ACC112 (cell line): ENCODE measurements around the gene ART5.

Source experiments
- H2AFZ ChIP-seq: fragments of 200-600 bp; sonication (generic); one replicate; pipeline ENCODE4 v1.6.0; 2017; ENCODE audit warnings: antibody characterized with exemption, low read length; ENCODE audit not compliant: unreplicated experiment
- H3K27ac ChIP-seq: fragments of 200-600 bp; sonication (generic); 2 replicates; pipeline ENCODE4 v1.5.1; 2014; ENCODE audit warnings: low read depth, mild to moderate bottlenecking, antibody characterized with exemption, low read length, moderate library complexity
- H3K27me3 ChIP-seq: fragments of 200-600 bp; sonication (generic); 2 replicates; pipeline ENCODE4 v1.6.1; 2014; ENCODE audit warnings: mild to moderate bottlenecking, antibody characterized with exemption, low read length, moderate library complexity, mixed read lengths; ENCODE audit not compliant: insufficient read depth
- H3K36me3 ChIP-seq: fragments of 200-600 bp; sonication (generic); 2 replicates; pipeline ENCODE4 v1.6.1; 2016; ENCODE audit warnings: mild to moderate bottlenecking, antibody characterized with exemption, low read length, moderate library complexity, mixed read lengths; ENCODE audit not compliant: insufficient read depth
- H3K4me1 ChIP-seq: fragments of 200-600 bp; sonication (generic); one replicate; pipeline ENCODE4 v1.6.1; 2016; ENCODE audit warnings: low read length, mixed read lengths; ENCODE audit not compliant: insufficient read depth, unreplicated experiment, control insufficient read depth
- H3K4me3 ChIP-seq: fragments of 200-600 bp; sonication (generic); 2 replicates; pipeline ENCODE4 v1.5.1; 2014; ENCODE audit warnings: mild to moderate bottlenecking, low read depth, low read length
- H3K79me2 ChIP-seq: fragments of 200-600 bp; sonication (generic); one replicate; pipeline ENCODE4 v1.6.0; 2016; ENCODE audit warnings: low read length; ENCODE audit not compliant: control insufficient read depth, unreplicated experiment, insufficient read depth

Gene ART5

DNA sequence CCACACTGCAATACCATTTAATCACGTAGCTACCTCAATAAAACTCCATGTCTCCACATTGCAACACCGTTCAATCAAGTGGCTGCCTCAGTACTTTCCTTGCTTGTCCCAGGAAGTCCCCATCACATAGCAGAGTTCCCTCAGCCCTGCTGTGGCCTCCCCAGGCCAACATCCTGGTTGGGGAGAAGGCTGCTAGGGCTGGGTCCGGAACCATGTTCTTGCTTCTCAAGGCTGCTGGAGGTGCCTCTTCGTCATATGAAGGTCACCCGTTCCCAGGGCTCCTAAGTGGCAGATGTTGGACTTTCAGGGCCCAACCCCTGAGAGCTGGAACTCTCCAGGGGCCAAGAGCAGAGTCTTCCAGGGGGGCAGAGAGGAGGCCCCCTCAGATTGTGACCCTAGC is 3.3 kb downstream of the ART5 start:
- H3K4me1 ChIP-seq: peaks cover 9% of the 10 kb centered on the region
- no peaks in the 10 kb centered on the region for H3K79me2 ChIP-seq
- H3K27me3 ChIP-seq: peaks cover 36% of the 10 kb centered on the region
- no peak overlapping the region for H3K27ac ChIP-seq
- no peak overlapping the region for H2AFZ ChIP-seq
- no peaks in the 10 kb centered on the region for H3K36me3 ChIP-seq
- no peak overlapping the region for H3K4me3 ChIP-seq

DNA sequence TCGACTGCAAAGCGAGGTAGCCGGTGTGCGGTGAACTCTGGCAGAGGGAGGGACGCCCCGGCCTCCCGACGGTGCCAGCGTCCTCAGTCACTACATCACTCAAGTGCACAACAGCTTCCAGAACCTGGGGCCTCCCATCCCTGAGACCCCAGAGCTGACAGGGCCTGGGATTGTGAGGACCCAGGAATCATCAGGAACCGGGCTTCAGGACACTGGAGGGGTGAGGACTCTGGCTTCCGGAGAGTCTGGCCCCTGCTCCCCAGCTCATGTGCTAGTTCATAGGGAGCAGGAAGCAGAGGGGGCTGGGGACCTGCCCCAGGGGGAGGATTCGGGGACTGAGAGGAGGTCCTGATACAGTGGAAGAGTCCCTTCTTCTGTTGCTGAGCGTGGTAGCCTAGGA is 4.6 kb downstream of the ART5 start:
- H3K4me3 ChIP-seq: no peak overlapping the region
- peaks cover 23% of the 10 kb centered on the region for H3K27me3 ChIP-seq
- H3K4me1 ChIP-seq: no peaks in the 10 kb centered on the region
- H3K79me2 ChIP-seq: no peaks in the 10 kb centered on the region
- H2AFZ ChIP-seq: no peak overlapping the region
- no peak overlapping the region for H3K27ac ChIP-seq
- H3K36me3 ChIP-seq: no peaks in the 10 kb centered on the region

GRCh38 chr11:3635641-3636375 is 6.0 kb downstream of the ART5 start:
- H2AFZ ChIP-seq: no peak overlapping the region
- no peak overlapping the region for H3K4me3 ChIP-seq
- H3K27ac ChIP-seq: no peak overlapping the region
- H3K79me2 ChIP-seq: no peaks in the 10 kb centered on the region
- no peaks in the 10 kb centered on the region for H3K36me3 ChIP-seq
- 0 out of 2 replicates have a peak, but pooled peaks cover 10% of the 10 kb centered on the region for H3K27me3 ChIP-seq
- no peaks in the 10 kb centered on the region for H3K4me1 ChIP-seq

GRCh38 chr11:3632070-3632660 is 9.6 kb downstream of the ART5 start:
- no peaks in the 10 kb centered on the region for H3K36me3 ChIP-seq
- no peaks in the 10 kb centered on the region for H3K4me1 ChIP-seq
- H2AFZ ChIP-seq: no peak overlapping the region
- 0 out of 2 replicates have a peak, but pooled peaks cover 6% of the 10 kb centered on the region for H3K27me3 ChIP-seq
- H3K4me3 ChIP-seq: no peak overlapping the region
- no peaks in the 10 kb centered on the region for H3K79me2 ChIP-seq
- H3K27ac ChIP-seq: no peak overlapping the region

- Histone ChIP-seq H3K4me3 (no peak overlapping the region), H3K27me3 (0 out of 2 replicates have a peak, but pooled peaks cover 6% of the 10 kb centered on the region), H2AFZ (no peak overlapping the region), H3K27ac (no peak overlapping the region), H3K36me3 (no peaks in the 10 kb centered on the region), H3K4me1 (no peaks in the 10 kb centered on the region), H3K79me2 (no peaks in the 10 kb centered on the region)
These were observed 10.5 kb downstream of the ART5 start for GRCh38 chr11:3631331-3631730.

- H3K4me3 ChIP-seq: no peak overlapping the region
- H2AFZ ChIP-seq: no peak overlapping the region
- no peaks in the 10 kb centered on the region for H3K4me1 ChIP-seq
- H3K27me3 ChIP-seq: 0 out of 2 replicates have a peak, but pooled peaks cover 4% of the 10 kb centered on the region
- H3K27ac ChIP-seq: no peak overlapping the region
- no peaks in the 10 kb centered on the region for H3K36me3 ChIP-seq
- no peaks in the 10 kb centered on the region for H3K79me2 ChIP-seq
These were observed 14.5 kb downstream of the ART5 start for GRCh38 chr11:3627291-3627690.

GRCh38 chr11:3626250-3626960 is 15.4 kb downstream of the ART5 start:
- Histone ChIP-seq H3K4me3 (no peak overlapping the region), H3K36me3 (no peaks in the 10 kb centered on the region), H2AFZ (no peak overlapping the region), H3K27me3 (0 out of 2 replicates have a peak, but pooled peaks cover 6% of the 10 kb centered on the region), H3K4me1 (no peaks in the 10 kb centered on the region), H3K79me2 (no peaks in the 10 kb centered on the region), H3K27ac (no peak overlapping the region)

GRCh38 chr11:3623767-3624458 is 17.9 kb downstream of the ART5 start:
- Histone ChIP-seq H3K27ac (no peak overlapping the region), H3K79me2 (no peaks in the 10 kb centered on the region), H3K27me3 (0 out of 2 replicates have a peak, but pooled peaks cover 8% of the 10 kb centered on the region), H2AFZ (no peak overlapping the region), H3K36me3 (no peaks in the 10 kb centered on the region), H3K4me3 (no peak overlapping the region), H3K4me1 (no peaks in the 10 kb centered on the region)

- Histone ChIP-seq H2AFZ (no peak overlapping the region), H3K4me3 (no peak overlapping the region), H3K36me3 (no peaks in the 10 kb centered on the region), H3K4me1 (no peaks in the 10 kb centered on the region), H3K27me3 (0 out of 2 replicates have a peak, but pooled peaks cover 8% of the 10 kb centered on the region), H3K79me2 (no peaks in the 10 kb centered on the region), H3K27ac (no peak overlapping the region)
These were observed 18.7 kb downstream of the ART5 start for GRCh38 chr11:3623121-3623520.

- Histone ChIP-seq H3K4me1 (no peaks in the 10 kb centered on the region), H3K36me3 (no peaks in the 10 kb centered on the region), H2AFZ (no peak overlapping the region), H3K79me2 (no peaks in the 10 kb centered on the region), H3K4me3 (no peak overlapping the region), H3K27me3 (0 out of 2 replicates have a peak, but pooled peaks cover 8% of the 10 kb centered on the region), H3K27ac (no peak overlapping the region)
These were observed 19.3 kb downstream of the ART5 start for GRCh38 chr11:3622521-3622920.
